DOHH2 (cell line): ENCODE measurements around the gene METTL15.
"Not testable (repeated sequence)": the region's sequence is repeated elsewhere in the genome, so short reads cannot be mapped to it uniquely, and the experiment has no call there.

Experiments
- EZH2phosphoT487 ChIP-seq: fragments of 200-600 bp; sonication (generic); IDR thresholded peaks from 2 replicates; pipeline ENCODE4 v1.6.1; 2017; ENCODE audit warnings: borderline replicate concordance, mild to moderate bottlenecking, antibody characterized with exemption, low read length, moderate library complexity, mixed read lengths
- TF ChIP-seq, protein P1 (sequence below): fragments of 200-600 bp; sonication (generic); IDR thresholded peaks from one replicate; pipeline ENCODE4 v1.5.1; 2014; ENCODE audit warnings: antibody characterized with exemption, mild to moderate bottlenecking, low read depth, low read length; ENCODE audit not compliant: poor library complexity, severe bottlenecking

DNA sequence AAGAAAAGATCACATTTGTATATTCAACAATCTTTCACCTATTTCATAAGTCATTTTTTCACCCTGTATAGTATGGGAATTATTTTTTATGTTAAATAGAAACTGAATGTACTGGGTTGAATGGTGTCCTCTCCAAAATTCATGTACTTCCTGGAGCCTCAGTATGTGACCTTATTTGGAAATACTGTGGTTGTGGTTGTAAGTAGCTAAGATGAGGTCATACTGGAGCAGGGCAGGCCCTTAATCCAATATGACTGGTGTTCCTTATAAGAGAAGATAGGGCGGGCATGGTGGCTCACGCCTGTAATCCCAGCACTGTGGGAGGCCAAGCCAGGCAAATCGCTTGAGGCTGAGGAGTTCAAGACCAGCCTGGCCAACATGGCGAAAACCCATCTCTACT is 224.2 kb downstream of the METTL15 start:
- TF ChIP-seq, protein P1, sequence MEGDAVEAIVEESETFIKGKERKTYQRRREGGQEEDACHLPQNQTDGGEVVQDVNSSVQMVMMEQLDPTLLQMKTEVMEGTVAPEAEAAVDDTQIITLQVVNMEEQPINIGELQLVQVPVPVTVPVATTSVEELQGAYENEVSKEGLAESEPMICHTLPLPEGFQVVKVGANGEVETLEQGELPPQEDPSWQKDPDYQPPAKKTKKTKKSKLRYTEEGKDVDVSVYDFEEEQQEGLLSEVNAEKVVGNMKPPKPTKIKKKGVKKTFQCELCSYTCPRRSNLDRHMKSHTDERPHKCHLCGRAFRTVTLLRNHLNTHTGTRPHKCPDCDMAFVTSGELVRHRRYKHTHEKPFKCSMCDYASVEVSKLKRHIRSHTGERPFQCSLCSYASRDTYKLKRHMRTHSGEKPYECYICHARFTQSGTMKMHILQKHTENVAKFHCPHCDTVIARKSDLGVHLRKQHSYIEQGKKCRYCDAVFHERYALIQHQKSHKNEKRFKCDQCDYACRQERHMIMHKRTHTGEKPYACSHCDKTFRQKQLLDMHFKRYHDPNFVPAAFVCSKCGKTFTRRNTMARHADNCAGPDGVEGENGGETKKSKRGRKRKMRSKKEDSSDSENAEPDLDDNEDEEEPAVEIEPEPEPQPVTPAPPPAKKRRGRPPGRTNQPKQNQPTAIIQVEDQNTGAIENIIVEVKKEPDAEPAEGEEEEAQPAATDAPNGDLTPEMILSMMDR: not testable (repeated sequence)
- TF ChIP-seq EZH2phosphoT487: not testable (repeated sequence)
